ENCODE data around the gene APBB2. TPM values are rescaled to one million over a fixed set of nuclear protein-coding genes. Genes with fewer than 3 reads are reported as not detected.

APBB2 gene
- total RNA-seq, 1 experiment from 2014 or later: 17.7 TPM

GRCh38 chr4:41200486-41201017 lies 13.8 kb downstream of the APBB2 start:
- BruUV-seq (replicated peaks): no TSS peak
- no peak overlapping the region for H3K4me3 Mint-ChIP-seq (ENCODE audit: low read depth, unreplicated experiment)
- H3K27me3 Mint-ChIP-seq (ENCODE audit: unreplicated experiment): no peaks in the 10 kb centered on the region
- DNase-seq: no peak
- CTCF ChIA-PET: no interaction called here
- peaks cover 18% of the 10 kb centered on the region for H3K4me1 Mint-ChIP-seq (ENCODE audit: low read depth, unreplicated experiment)
- TF ChIP-seq CTCF (IDR thresholded peaks at IDR 0.05; ENCODE audit: unreplicated experiment): no peak
- no peaks in the 10 kb centered on the region for H3K9me3 Mint-ChIP-seq (ENCODE audit: low read depth, unreplicated experiment)
- no peak overlapping the region for H3K27ac Mint-ChIP-seq (ENCODE audit: unreplicated experiment)
- intact Hi-C loops (cut with micrococcal nuclease; ENCODE audit: unreplicated experiment): no loop called here
- H3K36me3 Mint-ChIP-seq (ENCODE audit: insufficient read depth, unreplicated experiment): no peaks in the 10 kb centered on the region

GRCh38 chr4:41199788-41200187 lies 14.6 kb downstream of the APBB2 start:
- no peak overlapping the region for H3K27ac Mint-ChIP-seq (ENCODE audit: unreplicated experiment)
- H3K27me3 Mint-ChIP-seq (ENCODE audit: unreplicated experiment): no peaks in the 10 kb centered on the region
- H3K4me3 Mint-ChIP-seq (ENCODE audit: low read depth, unreplicated experiment): no peak overlapping the region
- no peak for DNase-seq
- no TSS peak for BruUV-seq (replicated peaks)
- no peaks in the 10 kb centered on the region for H3K9me3 Mint-ChIP-seq (ENCODE audit: low read depth, unreplicated experiment)
- TF ChIP-seq CTCF (IDR thresholded peaks at IDR 0.05; ENCODE audit: unreplicated experiment): no peak
- CTCF ChIA-PET: interaction anchor here (0.8 to 1.4 kb wide), 2 partner anchors 13 to 99 kb away, joined by 3 read pairs; no protein-coding TSS in a partner anchor
- intact Hi-C loops (cut with micrococcal nuclease; ENCODE audit: unreplicated experiment): no loop called here
- H3K36me3 Mint-ChIP-seq (ENCODE audit: insufficient read depth, unreplicated experiment): no peaks in the 10 kb centered on the region
- H3K4me1 Mint-ChIP-seq (ENCODE audit: low read depth, unreplicated experiment): peaks cover 13% of the 10 kb centered on the region

DNA sequence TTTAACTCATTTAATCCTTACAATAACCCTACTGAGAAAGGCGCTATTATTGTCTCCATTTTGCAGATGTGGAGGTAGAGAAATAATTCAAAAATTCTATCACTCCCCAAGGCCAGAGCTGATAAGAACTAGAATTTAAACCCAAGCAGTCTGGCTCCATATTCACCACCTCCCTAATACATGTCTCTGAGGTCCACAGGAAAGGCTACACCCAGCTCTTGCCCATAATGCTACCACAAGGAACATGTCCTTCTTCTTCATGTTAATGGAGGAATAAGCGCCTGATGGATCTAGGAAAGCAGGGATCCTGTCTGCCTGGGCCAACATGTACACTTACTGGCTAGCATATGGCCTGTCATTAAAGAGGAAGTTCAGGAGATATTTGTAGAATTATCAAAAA lies 16.3 kb downstream of the APBB2 start:
- H3K27me3 Mint-ChIP-seq (ENCODE audit: unreplicated experiment): no peaks in the 10 kb centered on the region
- DNase-seq: no peak
- TF ChIP-seq CTCF (IDR thresholded peaks at IDR 0.05; ENCODE audit: unreplicated experiment): no peak
- H3K36me3 Mint-ChIP-seq (ENCODE audit: insufficient read depth, unreplicated experiment): no peaks in the 10 kb centered on the region
- no peaks in the 10 kb centered on the region for H3K4me1 Mint-ChIP-seq (ENCODE audit: low read depth, unreplicated experiment)
- no peaks in the 10 kb centered on the region for H3K9me3 Mint-ChIP-seq (ENCODE audit: low read depth, unreplicated experiment)
- no peak overlapping the region for H3K27ac Mint-ChIP-seq (ENCODE audit: unreplicated experiment)
- H3K4me3 Mint-ChIP-seq (ENCODE audit: low read depth, unreplicated experiment): no peak overlapping the region
- CTCF ChIA-PET: no interaction called here
- intact Hi-C loops (cut with micrococcal nuclease; ENCODE audit: unreplicated experiment): no loop called here
- BruUV-seq (replicated peaks): no TSS peak

- no peaks in the 10 kb centered on the region for H3K27me3 Mint-ChIP-seq (ENCODE audit: unreplicated experiment)
- no peaks in the 10 kb centered on the region for H3K36me3 Mint-ChIP-seq (ENCODE audit: insufficient read depth, unreplicated experiment)
- intact Hi-C loops (cut with micrococcal nuclease; ENCODE audit: unreplicated experiment): no loop called here
- no peaks in the 10 kb centered on the region for H3K9me3 Mint-ChIP-seq (ENCODE audit: low read depth, unreplicated experiment)
- no peak overlapping the region for H3K27ac Mint-ChIP-seq (ENCODE audit: unreplicated experiment)
- H3K4me1 Mint-ChIP-seq (ENCODE audit: low read depth, unreplicated experiment): no peaks in the 10 kb centered on the region
- CTCF ChIA-PET: no interaction called here
- no peak for TF ChIP-seq CTCF (IDR thresholded peaks at IDR 0.05; ENCODE audit: unreplicated experiment)
- no peak overlapping the region for H3K4me3 Mint-ChIP-seq (ENCODE audit: low read depth, unreplicated experiment)
- DNase-seq: no peak
- BruUV-seq (replicated peaks): no TSS peak
Measured at GRCh38 chr4:41197495-41197894, 16.8 kb downstream of the APBB2 start.
